ENCODE measurements around the gene SLC25A19.
"Not testable (repeated sequence)": the region's sequence is repeated elsewhere in the genome, so short reads cannot be mapped to it uniquely, and the experiment has no call there.

The SLC25A19 gene

GRCh38 chr17:75307957-75308731, 18.9 kb upstream of the SLC25A19 start:
- in situ Hi-C loops (cut with MboI; ENCODE audit: low sequenced_read_pairs), result no loop called here

- in situ Hi-C loops (cut with MboI; ENCODE audit: low sequenced_read_pairs), result no loop called here
Measured at GRCh38 chr17:75301502-75302206, 12.4 kb upstream of the SLC25A19 start.

GRCh38 chr17:75301049-75301448, 11.8 kb upstream of the SLC25A19 start:
- in situ Hi-C loops (cut with MboI; ENCODE audit: low sequenced_read_pairs), result no loop called here

- in situ Hi-C loops (cut with MboI; ENCODE audit: low sequenced_read_pairs), result no loop called here
Measured at GRCh38 chr17:75300280-75300679, 11.0 kb upstream of the SLC25A19 start.

- in situ Hi-C loops (cut with MboI; ENCODE audit: low sequenced_read_pairs), result no loop called here
Measured at GRCh38 chr17:75295201-75296158, 6.2 kb upstream of the SLC25A19 start.

GRCh38 chr17:75292810-75293448, 3.7 kb upstream of the SLC25A19 start:
- in situ Hi-C loops (cut with MboI; ENCODE audit: low sequenced_read_pairs), result not testable (repeated sequence)

- in situ Hi-C loops (cut with MboI; ENCODE audit: low sequenced_read_pairs), result no loop called here
Measured at GRCh38 chr17:75289832-75290337, 652 bp upstream of the SLC25A19 start.

- in situ Hi-C loops (cut with MboI; ENCODE audit: low sequenced_read_pairs), result no loop called here
Measured at GRCh38 chr17:75288770-75289114, 491 bp downstream of the SLC25A19 start.

GRCh38 chr17:75288359-75288758, 874 bp downstream of the SLC25A19 start:
- in situ Hi-C loops (cut with MboI; ENCODE audit: low sequenced_read_pairs), result no loop called here

- in situ Hi-C loops (cut with MboI; ENCODE audit: low sequenced_read_pairs), result no loop called here
Measured at GRCh38 chr17:75287221-75287620, 2.0 kb downstream of the SLC25A19 start.

GRCh38 chr17:75285123-75285522, 4.1 kb downstream of the SLC25A19 start:
- in situ Hi-C loops (cut with MboI; ENCODE audit: low sequenced_read_pairs), result no loop called here

- in situ Hi-C loops (cut with MboI; ENCODE audit: low sequenced_read_pairs), result not testable (repeated sequence)
Measured at GRCh38 chr17:75280189-75280588, 9.0 kb downstream of the SLC25A19 start.

- in situ Hi-C loops (cut with MboI; ENCODE audit: low sequenced_read_pairs), result no loop called here
Measured at GRCh38 chr17:75277664-75278071, 11.6 kb downstream of the SLC25A19 start.

- in situ Hi-C loops (cut with MboI; ENCODE audit: low sequenced_read_pairs), result no loop called here
Measured at GRCh38 chr17:75273977-75274708, 15.1 kb downstream of the SLC25A19 start.

GRCh38 chr17:75272848-75273184, 16.4 kb downstream of the SLC25A19 start:
- in situ Hi-C loops (cut with MboI; ENCODE audit: low sequenced_read_pairs), result no loop called here

- in situ Hi-C loops (cut with MboI; ENCODE audit: low sequenced_read_pairs), result no loop called here
Measured at GRCh38 chr17:75271955-75272847, 17.0 kb downstream of the SLC25A19 start.

GRCh38 chr17:75271233-75271954, 17.8 kb downstream of the SLC25A19 start:
- in situ Hi-C loops (cut with MboI; ENCODE audit: low sequenced_read_pairs), result no loop called here

GRCh38 chr17:75270966-75271232, 18.3 kb downstream of the SLC25A19 start, which contains the start of gene MIF4GD:
MIF4GD (minus strand) TSS chr17:75271231; CDS start chr17:75270195, 1,036 bp downstream.
- in situ Hi-C loops (cut with MboI; ENCODE audit: low sequenced_read_pairs), result no loop called here
